GM12878 (cell line): ENCODE measurements around the gene METAP1D. TPM values are rescaled to one million over a fixed set of nuclear protein-coding genes. Genes with fewer than 3 reads are reported as not detected.
"Not testable (repeated sequence)": the region's sequence is repeated elsewhere in the genome, so short reads cannot be mapped to it uniquely, and the experiment has no call there.

Source experiments
- ATAC-seq: fragments of 200-7000 bp; cut with Tn5 transposase; 3 replicates; pipeline ENCODE4 v1.9.1; 2020; ENCODE audit warnings: mild to moderate bottlenecking, moderate library complexity
- BruUV-seq: library from RNA; stranded (reverse); fragments of 400-500 nt; replicated peaks from 2 replicates; lab custom pipeline; 2021; lab: Mats Ljungman, UMichigan
- CTCF ChIA-PET: fragments of 300-600 bp; sonication (Branson Sonifier 250); formaldehyde crosslinking; extraction: SDS; loops from one replicate; lab custom pipeline; 2021; ENCODE audit warnings: inconsistent platforms; lab: Yijun Ruan, JAX
- POLR2A ChIA-PET: fragments of 350-600 bp; formaldehyde crosslinking; extraction: SDS; loops from one replicate; lab custom pipeline; 2021; ENCODE audit warnings: inconsistent platforms; lab: Charles Lee
- RAD21 ChIA-PET: fragments of 300-600 bp; sonication (Branson Sonifier 250); formaldehyde crosslinking; loops from one replicate; lab custom pipeline; 2023; ENCODE audit warnings: antibody characterized with exemption; ENCODE audit not compliant: unreplicated experiment; lab: Charles Lee
- SMC1A ChIA-PET: fragments of 300-600 bp; sonication (Branson Sonifier 250); formaldehyde crosslinking; loops from one replicate; lab custom pipeline; 2023; ENCODE audit not compliant: unreplicated experiment, uncharacterized antibody; lab: Charles Lee
- DNase-seq: peaks from one replicate; pipeline ENCODE4 v3.0.0-alpha.2; 2011; ENCODE audit warnings: low read depth, low spot score
- FAIRE-seq: peaks from 3 replicates; lab custom pipeline; 2011; peaks lifted over from hg19 to GRCh38; lab: Jason Lieb, UNC
- H2AFZ ChIP-seq: 2 replicates; pipeline ENCODE4 v1.6.0; 2011; ENCODE audit warnings: low read depth, low read length, control low read depth; ENCODE audit not compliant: control insufficient read depth
- H3K27ac ChIP-seq: 2 replicates; pipeline ENCODE4 v1.5.1; 2011; ENCODE audit warnings: control low read depth; ENCODE audit not compliant: control insufficient read depth, insufficient read depth
- H3K27me3 ChIP-seq, 2 experiments: replicated peaks in 1 of 2; 2 replicates each; pipeline versions ENCODE4 v1.6.0 to v1.6.1; 2011; ENCODE audit warnings: low read length in 1 of 2; ENCODE audit not compliant: control insufficient read depth in 2 of 2, insufficient read depth in 2 of 2
- H3K36me3 ChIP-seq, 2 experiments: 2 replicates each; pipeline ENCODE4 v1.5.1; 2011; ENCODE audit warnings: low read length in 1 of 2; ENCODE audit not compliant: control insufficient read depth in 2 of 2, insufficient read depth in 2 of 2
- H3K4me1 ChIP-seq: 2 replicates; pipeline ENCODE4 v1.6.1; 2011; ENCODE audit warnings: mild to moderate bottlenecking, low read length, moderate library complexity, mixed read lengths; ENCODE audit not compliant: control insufficient read depth, insufficient read depth
- H3K4me2 ChIP-seq: 2 replicates; pipeline ENCODE4 v1.6.0; 2011; ENCODE audit warnings: control low read depth; ENCODE audit not compliant: control insufficient read depth, insufficient read depth
- H3K4me3 ChIP-seq: fragments of 200-600 bp; sonication (generic); 2 replicates; pipeline ENCODE4 v1.5.1; 2016
- H3K79me2 ChIP-seq: 2 replicates; pipeline ENCODE4 v1.6.0; 2011; ENCODE audit warnings: low read length; ENCODE audit not compliant: control insufficient read depth, insufficient read depth
- H3K9ac ChIP-seq: 2 replicates; pipeline ENCODE4 v1.8.0; 2011; ENCODE audit warnings: low read length, control low read depth, mixed read lengths; ENCODE audit not compliant: control insufficient read depth, insufficient read depth
- H3K9me3 ChIP-seq: replicated peaks from 3 replicates; pipeline ENCODE4 v1.5.1; 2011; ENCODE audit warnings: mild to moderate bottlenecking, low read length; ENCODE audit not compliant: control insufficient read depth, insufficient read depth
- H4K20me1 ChIP-seq: 2 replicates; pipeline ENCODE4 v1.6.0; 2011; ENCODE audit not compliant: control insufficient read depth, insufficient read depth
- FOXK2 ChIP-seq: fragments of 450-650 bp; IDR thresholded peaks from 2 replicates; pipeline ENCODE4 v1.6.1; 2017; ENCODE audit warnings: mild to moderate bottlenecking, moderate library complexity
- FOXM1 ChIP-seq: IDR thresholded peaks from 2 replicates; pipeline ENCODE4 v1.6.1; 2012; ENCODE audit warnings: low read depth, mild to moderate bottlenecking, inconsistent platforms, low read length, moderate library complexity
- HSF1 ChIP-seq: fragments of 150-350 bp; IDR thresholded peaks from 2 replicates; pipeline ENCODE4 v1.6.1; 2014; ENCODE audit warnings: mild to moderate bottlenecking, low read depth, low read length
- KAT2A ChIP-seq: conservative IDR thresholded peaks from 2 replicates; pipeline ENCODE4 v1.6.1; 2011; ENCODE audit warnings: low read depth, low read length; ENCODE audit not compliant: control insufficient read depth
- NFYB ChIP-seq: IDR thresholded peaks from 2 replicates; pipeline ENCODE4 v1.6.1; 2011; ENCODE audit warnings: low read depth, mild to moderate bottlenecking, low read length, improper control_type of control experiment, moderate library complexity; ENCODE audit not compliant: insufficient read depth
- ZNF622 ChIP-seq: fragments of 450-650 bp; IDR thresholded peaks from 2 replicates; pipeline ENCODE4 v1.6.1; 2017; ENCODE audit warnings: mild to moderate bottlenecking, inconsistent platforms
- WGBS: methylation state at CpG from one replicate; pipeline ENCODE4 v1.1.6; 2016; ENCODE audit warnings: low lambda C conversion rate; ENCODE audit not compliant: insufficient replicate concordance, insufficient coverage; ENCODE audit errors: missing lambda C conversion rate; 5-methylcytosine and 5-hydroxymethylcytosine counted together
- in situ Hi-C: fragments of 300-500 bp; cut with MboI; formaldehyde crosslinking; loops from 9 replicates; pipeline ENCODE4 v1.14.3; 2018; ENCODE audit warnings: mixed read lengths
- intact Hi-C: fragments of 100-400 bp; cut with micrococcal nuclease; formaldehyde crosslinking; loops from one replicate; pipeline ENCODE4 v1.14.2; 2022; ENCODE audit not compliant: unreplicated experiment
- polyA plus RNA-seq, 11 experiments: library from polyadenylated mRNA; depleted of rRNA in 4 of 11; unstranded in 6 of 11; stranded (reverse) in 5 of 11; fragments of >200 nt; fragmentation: Nextera tagmentation in 4 of 11; fragmentation: Illumina TruSeq in 1 of 11; extraction: Ambion mirVana in 4 of 11; extraction: Trizol in 1 of 11; gene quantifications; 1 replicate in 1 of 11; 2 replicates in 10 of 11; pipeline versions ENCODE4 v1.2.1 to v1.2.3, GENCODE V29; 2011 to 2016; ENCODE audit warnings: inconsistent platforms in 2 of 11, missing spikeins in 2 of 11, low read depth in 1 of 11
- total RNA-seq, 4 experiments: library from RNA; depleted of rRNA in 3 of 4; stranded (reverse); fragments of >200 nt in 3 of 4; fragmentation: Illumina TruSeq in 1 of 4; extraction: Trizol in 1 of 4; gene quantifications; 2 replicates each; pipeline versions ENCODE4 v1.2.1 to v1.2.3, GENCODE V29; 2013 to 2021
- TF ChIP-seq, protein P1 (sequence below), 3 experiments: IDR thresholded peaks in 2 of 3; conservative IDR thresholded peaks in 1 of 3; 2 replicates each; pipeline ENCODE4 v1.5.1; 2011; ENCODE audit warnings: low read depth in 3 of 3, low read length in 3 of 3, mild to moderate bottlenecking in 3 of 3, control low read depth in 2 of 3, moderate library complexity in 2 of 3, inconsistent platforms in 1 of 3, mixed read lengths in 1 of 3; ENCODE audit not compliant: control insufficient read depth in 2 of 3, insufficient read depth in 1 of 3; ENCODE audit errors: extremely low read depth in 1 of 3

The METAP1D gene
- total and polyA plus RNA-seq, 10 of the 15 experiments (the other 5 are each of a cell fraction or from before 2014, with no cell fraction given): 4.5 to 12.1 (median 7.8) TPM

DNA sequence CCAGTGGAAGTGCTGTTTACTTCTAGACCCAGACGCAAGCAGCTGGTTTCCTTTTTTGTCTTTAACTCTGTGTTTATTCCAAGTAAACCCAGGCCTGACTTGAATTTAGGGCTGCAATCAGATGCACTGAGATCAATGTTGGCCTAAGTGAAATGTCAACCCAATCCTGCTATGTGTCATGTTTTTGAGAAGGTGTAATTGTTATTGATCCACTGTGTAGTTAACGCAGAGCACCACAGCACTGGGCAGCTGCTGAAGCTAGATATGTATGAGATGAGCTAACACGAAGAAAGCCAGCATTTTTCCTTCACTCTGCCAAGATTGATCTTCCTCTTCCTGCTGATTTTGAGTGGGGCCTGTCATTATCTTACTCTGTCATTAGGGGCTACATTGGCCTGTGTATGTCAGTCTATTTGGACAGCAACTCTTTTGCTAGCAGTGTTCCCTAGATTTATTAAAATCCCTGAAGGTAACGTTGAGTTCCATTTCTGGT, 66.7 kb downstream of the METAP1D start (continued):
- TF ChIP-seq NFYB: no peak
- no peak for TF ChIP-seq FOXM1
- no peak for TF ChIP-seq FOXK2
- TF ChIP-seq HSF1: no peak
- TF ChIP-seq ZNF622: no peak
- no peak for TF ChIP-seq KAT2A
- TF ChIP-seq, protein P1, sequence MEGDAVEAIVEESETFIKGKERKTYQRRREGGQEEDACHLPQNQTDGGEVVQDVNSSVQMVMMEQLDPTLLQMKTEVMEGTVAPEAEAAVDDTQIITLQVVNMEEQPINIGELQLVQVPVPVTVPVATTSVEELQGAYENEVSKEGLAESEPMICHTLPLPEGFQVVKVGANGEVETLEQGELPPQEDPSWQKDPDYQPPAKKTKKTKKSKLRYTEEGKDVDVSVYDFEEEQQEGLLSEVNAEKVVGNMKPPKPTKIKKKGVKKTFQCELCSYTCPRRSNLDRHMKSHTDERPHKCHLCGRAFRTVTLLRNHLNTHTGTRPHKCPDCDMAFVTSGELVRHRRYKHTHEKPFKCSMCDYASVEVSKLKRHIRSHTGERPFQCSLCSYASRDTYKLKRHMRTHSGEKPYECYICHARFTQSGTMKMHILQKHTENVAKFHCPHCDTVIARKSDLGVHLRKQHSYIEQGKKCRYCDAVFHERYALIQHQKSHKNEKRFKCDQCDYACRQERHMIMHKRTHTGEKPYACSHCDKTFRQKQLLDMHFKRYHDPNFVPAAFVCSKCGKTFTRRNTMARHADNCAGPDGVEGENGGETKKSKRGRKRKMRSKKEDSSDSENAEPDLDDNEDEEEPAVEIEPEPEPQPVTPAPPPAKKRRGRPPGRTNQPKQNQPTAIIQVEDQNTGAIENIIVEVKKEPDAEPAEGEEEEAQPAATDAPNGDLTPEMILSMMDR (IDR thresholded peaks at IDR 0.05 in 2 of 3, conservative IDR thresholded peaks at IDR 0.05 in 1 of 3; ENCODE audit: control insufficient read depth in 2 of 3, extremely low read depth in 1 of 3, insufficient read depth in 1 of 3, low read depth in 3 of 3, low read length in 3 of 3): no peak
- TF ChIP-seq, all 136 proteins: peak for 0

- H3K79me2 ChIP-seq, DNase-seq, H3K4me3 ChIP-seq, SMC1A ChIA-PET, POLR2A ChIA-PET, ATAC-seq, RAD21 ChIA-PET, intact Hi-C loops, in situ Hi-C loops, H3K27me3 ChIP-seq, CTCF ChIA-PET, H2AFZ ChIP-seq, H3K9ac ChIP-seq, FAIRE-seq, H3K4me2 ChIP-seq, H3K27ac ChIP-seq, H3K4me1 ChIP-seq, H3K36me3 ChIP-seq, H3K9me3 ChIP-seq, BruUV-seq, H4K20me1 ChIP-seq: not testable (repeated sequence)
- WGBS: 96% methylated on average over 4 of the region's 4 CpGs
Measured at GRCh38 chr2:172067905-172068304, 68.2 kb downstream of the METAP1D start.
